ENCODE measurements around the gene ADIPOR2.

Gene ADIPOR2

GRCh38 chr12:1666685-1667162, 24.1 kb upstream of the ADIPOR2 start:
- Histone ChIP-seq H3K4me3 (ENCODE audit: low read depth in 1 of 2, low read length in 2 of 2) (no peak overlapping the region), H3K27me3 (ENCODE audit: low read depth, low read length) (no peaks in the 10 kb centered on the region), H3K27ac (ENCODE audit: low read length) (peak overlapping the region; percentile 65), H3K4me1 (ENCODE audit: control insufficient read depth in 1 of 2, insufficient read depth in 2 of 2, low read length in 2 of 2) (no peaks in the 10 kb centered on the region), H3K9me3 (ENCODE audit: control insufficient read depth in 1 of 2, low read length in 2 of 2) (no peaks in the 10 kb centered on the region), H3K36me3 (ENCODE audit: control insufficient read depth in 1 of 2, insufficient read depth in 2 of 2, low read length in 2 of 2) (no peaks in the 10 kb centered on the region)

GRCh38 chr12:1668833-1669543, 21.9 kb upstream of the ADIPOR2 start:
- Histone ChIP-seq H3K27ac (ENCODE audit: low read length) (no peak overlapping the region), H3K36me3 (ENCODE audit: control insufficient read depth in 1 of 2, insufficient read depth in 2 of 2, low read length in 2 of 2) (no peaks in the 10 kb centered on the region), H3K9me3 (ENCODE audit: control insufficient read depth in 1 of 2, low read length in 2 of 2) (no peaks in the 10 kb centered on the region), H3K4me1 (ENCODE audit: control insufficient read depth in 1 of 2, insufficient read depth in 2 of 2, low read length in 2 of 2) (no peaks in the 10 kb centered on the region), H3K27me3 (ENCODE audit: low read depth, low read length) (no peaks in the 10 kb centered on the region), H3K4me3 (ENCODE audit: low read depth in 1 of 2, low read length in 2 of 2) (peak overlapping the region in 1 of 2 donors; percentile 19)

- no peaks in the 10 kb centered on the region for H3K4me1 ChIP-seq (ENCODE audit: control insufficient read depth in 1 of 2, insufficient read depth in 2 of 2, low read length in 2 of 2)
- H3K27ac ChIP-seq (ENCODE audit: low read length), result peak overlapping the region; percentile 75
- no peaks in the 10 kb centered on the region for H3K27me3 ChIP-seq (ENCODE audit: low read depth, low read length)
- no peaks in the 10 kb centered on the region for H3K9me3 ChIP-seq (ENCODE audit: control insufficient read depth in 1 of 2, low read length in 2 of 2)
- no peaks in the 10 kb centered on the region for H3K36me3 ChIP-seq (ENCODE audit: control insufficient read depth in 1 of 2, insufficient read depth in 2 of 2, low read length in 2 of 2)
- no peak overlapping the region for H3K4me3 ChIP-seq (ENCODE audit: low read depth in 1 of 2, low read length in 2 of 2)
Measured at GRCh38 chr12:1670358-1671268, 20.3 kb upstream of the ADIPOR2 start.

GRCh38 chr12:1676043-1676442, 14.8 kb upstream of the ADIPOR2 start:
- no peaks in the 10 kb centered on the region for H3K27me3 ChIP-seq (ENCODE audit: low read depth, low read length)
- no peaks in the 10 kb centered on the region for H3K9me3 ChIP-seq (ENCODE audit: control insufficient read depth in 1 of 2, low read length in 2 of 2)
- no peaks in the 10 kb centered on the region for H3K36me3 ChIP-seq (ENCODE audit: control insufficient read depth in 1 of 2, insufficient read depth in 2 of 2, low read length in 2 of 2)

GRCh38 chr12:1680804-1681492, 9.9 kb upstream of the ADIPOR2 start:
- Histone ChIP-seq H3K27me3 (ENCODE audit: low read depth, low read length) (no peaks in the 10 kb centered on the region), H3K9me3 (ENCODE audit: control insufficient read depth in 1 of 2, low read length in 2 of 2) (no peaks in the 10 kb centered on the region), H3K27ac (ENCODE audit: low read length) (no peak overlapping the region)

More at GRCh38 chr12:1676043-1676442, 14.8 kb upstream of the ADIPOR2 start:
- Histone ChIP-seq H3K4me1 (ENCODE audit: control insufficient read depth in 1 of 2, insufficient read depth in 2 of 2, low read length in 2 of 2) (no peaks in the 10 kb centered on the region), H3K27ac (ENCODE audit: low read length) (no peak overlapping the region), H3K4me3 (ENCODE audit: low read depth in 1 of 2, low read length in 2 of 2) (no peak overlapping the region)

GRCh38 chr12:1681493-1681807, 9.4 kb upstream of the ADIPOR2 start:
- H3K36me3 ChIP-seq (ENCODE audit: control insufficient read depth in 1 of 2, insufficient read depth in 2 of 2, low read length in 2 of 2), result no peaks in the 10 kb centered on the region
- H3K4me3 ChIP-seq (ENCODE audit: low read depth in 1 of 2, low read length in 2 of 2), result no peak overlapping the region
- no peak overlapping the region for H3K27ac ChIP-seq (ENCODE audit: low read length)
- no peaks in the 10 kb centered on the region for H3K9me3 ChIP-seq (ENCODE audit: control insufficient read depth in 1 of 2, low read length in 2 of 2)
- no peaks in the 10 kb centered on the region for H3K27me3 ChIP-seq (ENCODE audit: low read depth, low read length)
- no peaks in the 10 kb centered on the region for H3K4me1 ChIP-seq (ENCODE audit: control insufficient read depth in 1 of 2, insufficient read depth in 2 of 2, low read length in 2 of 2)

More at GRCh38 chr12:1680804-1681492, 9.9 kb upstream of the ADIPOR2 start:
- no peak overlapping the region for H3K4me3 ChIP-seq (ENCODE audit: low read depth in 1 of 2, low read length in 2 of 2)
- no peaks in the 10 kb centered on the region for H3K36me3 ChIP-seq (ENCODE audit: control insufficient read depth in 1 of 2, insufficient read depth in 2 of 2, low read length in 2 of 2)
- no peaks in the 10 kb centered on the region for H3K4me1 ChIP-seq (ENCODE audit: control insufficient read depth in 1 of 2, insufficient read depth in 2 of 2, low read length in 2 of 2)

- Histone ChIP-seq H3K27me3 (ENCODE audit: low read depth, low read length) (no peaks in the 10 kb centered on the region), H3K4me1 (ENCODE audit: control insufficient read depth in 1 of 2, insufficient read depth in 2 of 2, low read length in 2 of 2) (peaks cover 2 to 11% of the 10 kb centered on the region in 2 donors), H3K9me3 (ENCODE audit: control insufficient read depth in 1 of 2, low read length in 2 of 2) (no peaks in the 10 kb centered on the region), H3K36me3 (ENCODE audit: control insufficient read depth in 1 of 2, insufficient read depth in 2 of 2, low read length in 2 of 2) (no peaks in the 10 kb centered on the region), H3K4me3 (ENCODE audit: low read depth in 1 of 2, low read length in 2 of 2) (no peak overlapping the region), H3K27ac (ENCODE audit: low read length) (no peak overlapping the region)
Measured at GRCh38 chr12:1688086-1688710, 2.7 kb upstream of the ADIPOR2 start.

- Histone ChIP-seq H3K9me3 (ENCODE audit: control insufficient read depth in 1 of 2, low read length in 2 of 2) (no peaks in the 10 kb centered on the region), H3K27me3 (ENCODE audit: low read depth, low read length) (no peaks in the 10 kb centered on the region), H3K4me1 (ENCODE audit: control insufficient read depth in 1 of 2, insufficient read depth in 2 of 2, low read length in 2 of 2) (peaks cover 7 to 23% of the 10 kb centered on the region in 2 donors), H3K36me3 (ENCODE audit: control insufficient read depth in 1 of 2, insufficient read depth in 2 of 2, low read length in 2 of 2) (no peaks in the 10 kb centered on the region), H3K27ac (ENCODE audit: low read length) (peak overlapping the region; percentile 93), H3K4me3 (ENCODE audit: low read depth in 1 of 2, low read length in 2 of 2) (peak overlapping the region; percentile 77 to 91)
Measured at GRCh38 chr12:1691123-1692007, 495 bp downstream of the ADIPOR2 start.

- H3K4me1 ChIP-seq (ENCODE audit: control insufficient read depth in 1 of 2, insufficient read depth in 2 of 2, low read length in 2 of 2), result peaks cover 7 to 27% of the 10 kb centered on the region in 2 donors
Measured at GRCh38 chr12:1692226-1692625, 1.4 kb downstream of the ADIPOR2 start.

GRCh38 chr12:1692895-1693610, 2.2 kb downstream of the ADIPOR2 start:
- H3K27ac ChIP-seq (ENCODE audit: low read length), result no peak overlapping the region
- peaks cover 7 to 27% of the 10 kb centered on the region in 2 donors for H3K4me1 ChIP-seq (ENCODE audit: control insufficient read depth in 1 of 2, insufficient read depth in 2 of 2, low read length in 2 of 2)

More at GRCh38 chr12:1692226-1692625, 1.4 kb downstream of the ADIPOR2 start:
- Histone ChIP-seq H3K27ac (ENCODE audit: low read length) (peak overlapping the region; percentile 93), H3K36me3 (ENCODE audit: control insufficient read depth in 1 of 2, insufficient read depth in 2 of 2, low read length in 2 of 2) (no peaks in the 10 kb centered on the region), H3K4me3 (ENCODE audit: low read depth in 1 of 2, low read length in 2 of 2) (peak overlapping the region; percentile 77 to 91), H3K9me3 (ENCODE audit: control insufficient read depth in 1 of 2, low read length in 2 of 2) (no peaks in the 10 kb centered on the region), H3K27me3 (ENCODE audit: low read depth, low read length) (no peaks in the 10 kb centered on the region)

More at GRCh38 chr12:1692895-1693610, 2.2 kb downstream of the ADIPOR2 start:
- no peaks in the 10 kb centered on the region for H3K27me3 ChIP-seq (ENCODE audit: low read depth, low read length)
- no peaks in the 10 kb centered on the region for H3K9me3 ChIP-seq (ENCODE audit: control insufficient read depth in 1 of 2, low read length in 2 of 2)
- H3K4me3 ChIP-seq (ENCODE audit: low read depth in 1 of 2, low read length in 2 of 2), result no peak overlapping the region
- no peaks in the 10 kb centered on the region for H3K36me3 ChIP-seq (ENCODE audit: control insufficient read depth in 1 of 2, insufficient read depth in 2 of 2, low read length in 2 of 2)

Measured in muscle layer of duodenum (tissue), 2 donors.